GM23338 (cell line): Measurements from ENCODE around the gene ANKRD60.

Experiments used
- CREB1 ChIP-seq: fragments of 250-450 bp; sonication (Bioruptor Pico); IDR thresholded peaks from 2 replicates; pipeline ENCODE4 v1.5.0; 2020; ENCODE audit warnings: low read depth, mild to moderate bottlenecking, moderate library complexity
- TF ChIP-seq, protein P1 (sequence below), 2 experiments: fragments of 200-600 bp in 1 of 2; sonication (generic) in 1 of 2; conservative IDR thresholded peaks; 2 replicates each; pipeline versions ENCODE4 v1.5.1 to v1.6.1; 2016 to 2017; ENCODE audit warnings: antibody characterized with exemption in 2 of 2, low read depth in 2 of 2, mild to moderate bottlenecking in 2 of 2, moderate library complexity in 1 of 2
- TF ChIP-seq, protein P2 (sequence below): IDR thresholded peaks from one replicate; pipeline ENCODE4 v1.6.1; 2018; ENCODE audit warnings: antibody characterized with exemption; ENCODE audit not compliant: unreplicated experiment

DNA sequence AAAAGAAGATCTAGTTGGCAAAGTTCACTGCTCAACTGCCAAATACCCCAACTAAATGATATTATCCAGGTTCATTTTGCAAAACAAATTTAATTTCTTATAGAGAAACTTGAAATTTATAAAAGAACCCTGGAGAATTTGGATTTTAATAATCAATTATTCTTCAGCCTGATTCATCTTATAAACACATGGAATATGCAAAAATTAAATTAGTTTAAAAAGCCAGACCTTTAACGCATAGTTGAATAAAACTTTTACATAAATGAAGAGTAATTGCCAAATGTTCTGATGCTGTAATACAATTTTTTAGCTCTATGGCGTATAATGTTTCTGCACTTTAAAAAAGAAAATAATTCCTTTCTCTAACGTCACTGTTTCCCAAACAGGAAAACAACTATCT lies 33.2 kb upstream of the ANKRD60 start:
- TF ChIP-seq, protein P1, sequence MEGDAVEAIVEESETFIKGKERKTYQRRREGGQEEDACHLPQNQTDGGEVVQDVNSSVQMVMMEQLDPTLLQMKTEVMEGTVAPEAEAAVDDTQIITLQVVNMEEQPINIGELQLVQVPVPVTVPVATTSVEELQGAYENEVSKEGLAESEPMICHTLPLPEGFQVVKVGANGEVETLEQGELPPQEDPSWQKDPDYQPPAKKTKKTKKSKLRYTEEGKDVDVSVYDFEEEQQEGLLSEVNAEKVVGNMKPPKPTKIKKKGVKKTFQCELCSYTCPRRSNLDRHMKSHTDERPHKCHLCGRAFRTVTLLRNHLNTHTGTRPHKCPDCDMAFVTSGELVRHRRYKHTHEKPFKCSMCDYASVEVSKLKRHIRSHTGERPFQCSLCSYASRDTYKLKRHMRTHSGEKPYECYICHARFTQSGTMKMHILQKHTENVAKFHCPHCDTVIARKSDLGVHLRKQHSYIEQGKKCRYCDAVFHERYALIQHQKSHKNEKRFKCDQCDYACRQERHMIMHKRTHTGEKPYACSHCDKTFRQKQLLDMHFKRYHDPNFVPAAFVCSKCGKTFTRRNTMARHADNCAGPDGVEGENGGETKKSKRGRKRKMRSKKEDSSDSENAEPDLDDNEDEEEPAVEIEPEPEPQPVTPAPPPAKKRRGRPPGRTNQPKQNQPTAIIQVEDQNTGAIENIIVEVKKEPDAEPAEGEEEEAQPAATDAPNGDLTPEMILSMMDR (conservative IDR thresholded peaks at IDR 0.05; ENCODE audit: low read depth in 2 of 2), result no peak
- no peak for TF ChIP-seq CREB1 (CRISPR knock-in tag)
- TF ChIP-seq, protein P2, sequence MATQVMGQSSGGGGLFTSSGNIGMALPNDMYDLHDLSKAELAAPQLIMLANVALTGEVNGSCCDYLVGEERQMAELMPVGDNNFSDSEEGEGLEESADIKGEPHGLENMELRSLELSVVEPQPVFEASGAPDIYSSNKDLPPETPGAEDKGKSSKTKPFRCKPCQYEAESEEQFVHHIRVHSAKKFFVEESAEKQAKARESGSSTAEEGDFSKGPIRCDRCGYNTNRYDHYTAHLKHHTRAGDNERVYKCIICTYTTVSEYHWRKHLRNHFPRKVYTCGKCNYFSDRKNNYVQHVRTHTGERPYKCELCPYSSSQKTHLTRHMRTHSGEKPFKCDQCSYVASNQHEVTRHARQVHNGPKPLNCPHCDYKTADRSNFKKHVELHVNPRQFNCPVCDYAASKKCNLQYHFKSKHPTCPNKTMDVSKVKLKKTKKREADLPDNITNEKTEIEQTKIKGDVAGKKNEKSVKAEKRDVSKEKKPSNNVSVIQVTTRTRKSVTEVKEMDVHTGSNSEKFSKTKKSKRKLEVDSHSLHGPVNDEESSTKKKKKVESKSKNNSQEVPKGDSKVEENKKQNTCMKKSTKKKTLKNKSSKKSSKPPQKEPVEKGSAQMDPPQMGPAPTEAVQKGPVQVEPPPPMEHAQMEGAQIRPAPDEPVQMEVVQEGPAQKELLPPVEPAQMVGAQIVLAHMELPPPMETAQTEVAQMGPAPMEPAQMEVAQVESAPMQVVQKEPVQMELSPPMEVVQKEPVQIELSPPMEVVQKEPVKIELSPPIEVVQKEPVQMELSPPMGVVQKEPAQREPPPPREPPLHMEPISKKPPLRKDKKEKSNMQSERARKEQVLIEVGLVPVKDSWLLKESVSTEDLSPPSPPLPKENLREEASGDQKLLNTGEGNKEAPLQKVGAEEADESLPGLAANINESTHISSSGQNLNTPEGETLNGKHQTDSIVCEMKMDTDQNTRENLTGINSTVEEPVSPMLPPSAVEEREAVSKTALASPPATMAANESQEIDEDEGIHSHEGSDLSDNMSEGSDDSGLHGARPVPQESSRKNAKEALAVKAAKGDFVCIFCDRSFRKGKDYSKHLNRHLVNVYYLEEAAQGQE, result no peak
